ENCODE data around the gene EHMT1.

Gene EHMT1

GRCh38 chr9:137674307-137674975 lies 55.6 kb downstream of the EHMT1 start:
- no peak for DNase-seq

GRCh38 chr9:137674976-137675320 lies 56.1 kb downstream of the EHMT1 start:
- DNase-seq = no peak

GRCh38 chr9:137676998-137677397 lies 58.2 kb downstream of the EHMT1 start:
- no peak for DNase-seq

- no peak for DNase-seq
These were observed 59.4 kb downstream of the EHMT1 start for GRCh38 chr9:137678202-137678601.

GRCh38 chr9:137679249-137679648 lies 60.4 kb downstream of the EHMT1 start:
- no peak for DNase-seq

GRCh38 chr9:137679695-137680305 lies 61.0 kb downstream of the EHMT1 start:
- no peak for DNase-seq

- DNase-seq = no peak
These were observed 61.9 kb downstream of the EHMT1 start for GRCh38 chr9:137680444-137681358.

- DNase-seq = no peak
These were observed 63.8 kb downstream of the EHMT1 start for GRCh38 chr9:137682428-137683105.

GRCh38 chr9:137683262-137683864 lies 64.6 kb downstream of the EHMT1 start:
- DNase-seq = no peak

GRCh38 chr9:137685035-137685740 lies 66.4 kb downstream of the EHMT1 start:
- DNase-seq = no peak

GRCh38 chr9:137685741-137686420 lies 67.1 kb downstream of the EHMT1 start:
- no peak for DNase-seq

GRCh38 chr9:137688261-137688660 lies 69.5 kb downstream of the EHMT1 start:
- DNase-seq = no peak

- DNase-seq = no peak
These were observed 69.9 kb downstream of the EHMT1 start for GRCh38 chr9:137688725-137689124.

GRCh38 chr9:137689745-137690529 lies 71.1 kb downstream of the EHMT1 start:
- no peak for DNase-seq

- no peak for DNase-seq
These were observed 72.3 kb downstream of the EHMT1 start for GRCh38 chr9:137690930-137691645.

GRCh38 chr9:137691646-137692351 lies 73.0 kb downstream of the EHMT1 start:
- DNase-seq = no peak

- DNase-seq = no peak
These were observed 75.6 kb downstream of the EHMT1 start for GRCh38 chr9:137694236-137694959.
